Measurements from ENCODE around the gene SYT7.
"Not testable (repeated sequence)": the region's sequence is repeated elsewhere in the genome, so short reads cannot be mapped to it uniquely, and the experiment has no call there.

The SYT7 gene

DNA sequence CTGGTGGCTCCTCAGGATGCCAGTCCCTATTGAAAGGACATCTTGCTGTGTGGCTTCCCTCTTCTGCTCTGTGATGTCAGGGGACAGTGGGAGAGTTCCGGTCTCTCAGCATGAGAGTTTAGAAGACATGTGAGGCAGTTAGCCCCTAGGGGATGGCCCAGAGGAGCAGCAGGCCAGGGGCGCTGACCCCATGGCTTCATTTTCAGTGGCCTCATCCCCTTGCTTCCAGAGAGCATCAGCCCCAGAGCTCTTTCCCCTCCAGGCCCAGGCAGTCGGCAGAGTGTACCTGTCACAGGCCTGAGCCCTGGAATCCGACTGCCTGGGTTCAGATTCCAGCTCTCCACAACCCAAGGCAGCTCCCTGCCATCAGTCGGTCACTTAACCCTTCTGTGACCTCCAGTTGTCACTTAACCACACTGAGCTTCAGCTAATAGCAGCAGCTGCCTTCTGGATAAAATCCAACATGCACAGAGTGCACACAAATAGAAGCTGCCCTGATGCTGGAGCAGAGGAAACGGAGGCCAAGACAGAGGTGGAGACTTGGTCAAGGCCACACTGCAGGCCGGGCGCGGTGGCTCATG, 86.4 kb downstream of the SYT7 start:
- no peak for DNase-seq

DNA sequence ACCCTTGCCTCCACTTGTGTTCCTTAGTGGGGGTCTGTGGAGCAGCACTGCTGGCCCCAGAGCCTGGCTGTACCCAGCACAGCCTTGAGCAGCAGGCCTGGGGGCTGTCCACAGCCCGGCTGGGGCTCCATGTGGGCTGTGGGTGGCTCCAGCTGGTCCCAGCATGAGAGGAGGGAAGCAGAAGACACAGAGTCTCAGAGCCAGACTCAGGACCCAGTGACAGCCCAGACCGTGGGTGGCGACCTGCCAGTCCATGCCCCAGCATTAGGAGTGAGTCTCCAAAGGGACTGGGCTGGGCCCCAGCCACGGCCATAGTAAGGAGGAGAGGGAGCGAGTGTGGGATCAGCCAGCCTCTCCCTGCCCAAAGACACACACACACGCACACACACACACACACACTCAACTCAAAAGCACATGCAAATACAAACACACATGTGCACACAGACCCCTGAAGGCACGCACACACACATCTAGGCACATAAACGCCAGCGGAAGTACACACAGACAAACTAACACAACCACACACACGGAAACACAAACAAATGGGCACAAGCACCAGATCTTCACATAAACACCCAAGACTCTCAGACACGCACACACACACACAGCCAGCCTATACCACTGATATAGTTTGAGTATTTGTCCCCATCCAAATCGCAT, 89.0 kb downstream of the SYT7 start:
- DNase-seq = no peak

DNA sequence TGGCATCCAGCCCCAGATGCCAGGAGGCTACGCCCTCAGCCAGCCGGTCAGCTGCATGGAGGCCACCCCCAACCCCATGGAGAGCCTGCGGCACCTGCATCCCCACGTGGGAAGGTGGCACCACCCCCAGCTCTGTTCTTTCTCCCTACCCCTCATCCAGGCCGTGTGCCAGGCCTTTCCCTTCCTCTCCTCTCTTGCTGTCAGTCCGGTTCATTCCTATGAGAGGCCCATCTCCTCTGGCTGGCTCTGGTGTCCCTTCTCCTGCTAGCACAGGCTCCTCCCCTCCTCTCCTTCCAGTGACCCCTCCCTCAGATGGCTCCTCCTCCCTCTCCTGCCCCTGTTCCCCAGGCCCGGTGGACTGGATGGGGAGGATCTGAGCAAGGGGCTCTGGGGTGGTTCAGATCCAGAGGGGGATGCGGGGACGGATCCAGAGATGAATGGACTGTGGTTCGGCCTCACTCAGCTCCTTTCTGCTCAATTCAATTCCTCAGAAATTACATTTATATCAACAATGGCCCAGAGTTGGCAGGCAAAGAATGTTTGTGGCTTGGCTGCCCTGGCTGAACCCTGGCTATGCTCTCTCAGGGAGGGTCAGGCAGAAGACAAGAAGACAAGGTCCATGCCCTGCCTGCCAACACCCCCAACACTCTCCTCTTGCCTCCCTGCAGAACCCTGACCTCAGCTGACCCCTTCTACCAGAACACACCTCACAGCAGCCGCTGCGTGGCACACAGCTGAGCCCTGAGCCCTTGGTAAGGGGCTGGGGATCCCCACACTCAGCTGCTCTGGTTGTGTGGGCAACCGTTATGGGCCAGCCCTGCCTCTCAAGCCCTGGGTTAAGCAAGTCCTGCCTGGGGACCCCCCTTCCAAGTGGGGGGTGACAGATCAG, 90.8 kb downstream of the SYT7 start:
- no peak for DNase-seq

DNA sequence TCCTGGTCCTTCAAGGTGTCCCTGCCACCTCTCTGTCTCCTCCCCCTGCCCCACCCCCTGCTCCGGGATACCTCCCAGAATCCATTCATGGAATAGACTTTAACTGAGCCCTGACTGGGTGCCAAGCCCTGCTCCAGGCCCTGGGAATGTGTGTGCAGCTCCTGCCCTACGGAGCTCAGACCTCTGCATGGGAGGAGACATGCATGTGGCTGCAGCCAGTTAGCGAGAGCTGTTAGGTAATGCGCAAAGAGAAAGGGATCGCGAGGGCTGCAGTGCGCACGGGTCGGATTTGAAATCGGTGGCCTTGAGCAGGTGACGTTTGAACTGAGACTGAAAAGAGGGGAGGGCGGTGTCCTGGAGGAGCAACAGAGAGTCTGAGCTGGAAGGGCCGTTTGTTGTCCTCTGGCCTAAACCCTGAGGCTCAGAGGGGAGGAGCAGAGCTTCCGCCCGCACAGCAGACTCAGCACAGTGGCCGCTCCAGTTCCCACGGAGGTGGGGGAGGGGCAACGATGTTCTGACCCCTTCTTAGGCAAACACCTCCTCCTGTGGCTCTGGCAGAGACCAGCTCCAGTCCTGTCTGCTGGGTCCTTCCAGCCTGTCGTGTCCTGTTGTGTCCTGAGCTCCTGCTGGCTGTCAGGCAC, 92.1 kb downstream of the SYT7 start:
- DNase-seq = no peak

DNA sequence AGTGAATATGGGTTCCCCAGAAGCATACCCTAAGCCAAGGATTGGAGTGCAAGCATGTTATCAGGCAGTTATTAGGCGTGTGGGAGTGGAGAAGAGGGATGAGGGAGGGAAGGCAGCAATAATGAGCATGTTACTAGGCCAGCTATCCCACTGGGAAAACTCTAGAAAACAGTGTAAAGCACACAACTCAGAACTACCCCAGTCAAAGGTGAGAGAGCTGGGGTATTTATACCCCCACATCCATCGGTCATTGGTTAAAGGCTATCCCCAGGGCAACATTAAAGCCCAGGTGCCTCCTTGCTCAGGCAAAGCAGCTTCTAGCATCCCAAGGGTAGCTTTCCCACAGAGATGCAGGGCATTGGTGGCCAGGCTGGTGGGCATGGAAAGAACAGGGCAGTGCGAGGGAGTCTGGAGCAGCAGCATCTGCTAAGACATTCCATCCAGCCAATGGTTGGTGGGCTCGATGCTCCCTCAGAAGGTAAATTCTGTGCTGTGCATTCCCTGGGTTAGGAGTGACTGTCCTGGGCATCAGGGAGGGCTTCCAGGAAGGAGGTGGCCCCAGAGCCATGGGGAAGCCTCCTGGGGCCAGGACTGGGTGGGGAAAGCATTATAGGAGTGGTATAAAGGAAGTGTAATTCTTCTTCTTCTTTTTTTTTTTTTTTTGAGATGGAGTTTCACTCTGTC, 93.4 kb downstream of the SYT7 start:
- no peak for DNase-seq

DNA sequence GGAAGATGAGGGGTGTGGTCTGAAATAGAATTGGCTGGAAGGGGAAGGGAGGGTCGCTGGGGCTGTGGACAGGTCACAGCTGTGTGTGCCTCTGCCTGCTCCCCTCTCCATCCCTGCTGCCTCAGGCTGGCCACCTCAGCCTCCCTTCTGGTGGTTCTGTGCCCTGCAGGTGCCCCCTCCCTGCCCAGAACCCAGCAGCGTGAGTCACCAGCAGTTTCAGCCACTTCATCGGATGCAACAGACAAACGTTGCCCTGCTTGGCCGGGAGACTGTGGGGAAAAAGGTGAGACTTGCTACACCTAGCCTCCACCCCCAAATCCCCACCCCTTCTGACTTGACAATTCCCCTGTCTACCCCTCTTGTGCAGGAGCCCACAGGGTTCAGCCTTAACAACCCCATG, 94.1 kb downstream of the SYT7 start:
- DNase-seq = no peak

DNA sequence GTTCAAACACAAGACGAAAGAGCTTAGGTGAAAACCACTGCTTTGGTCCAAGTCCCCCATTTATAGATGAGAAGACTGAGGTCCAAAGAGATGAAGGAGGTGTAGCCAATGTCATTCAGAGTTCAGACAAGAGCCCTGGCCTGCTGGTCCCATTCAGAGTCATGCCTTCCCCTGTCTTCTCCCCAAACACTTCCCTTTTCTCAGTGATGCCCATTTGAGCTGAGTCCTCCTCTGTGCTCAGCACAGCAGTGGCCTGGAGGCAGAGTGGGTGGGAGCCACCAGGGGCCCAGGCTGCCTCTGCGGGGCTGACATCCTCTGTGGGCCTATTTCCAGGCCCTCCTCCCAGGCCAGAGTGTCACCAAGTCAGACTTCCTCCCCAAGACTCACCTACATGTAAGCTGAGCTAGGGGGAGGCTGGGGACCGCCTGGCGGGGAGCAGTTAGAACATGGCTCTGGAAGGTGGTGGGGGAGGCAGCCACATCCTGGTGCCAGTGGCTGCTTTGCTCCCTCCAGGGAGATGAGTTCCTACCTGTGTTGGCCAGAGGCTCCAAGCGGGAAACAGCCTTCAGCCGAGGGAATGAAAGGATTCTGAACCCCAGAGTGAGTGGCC, 94.8 kb downstream of the SYT7 start:
- DNase-seq = no peak

DNA sequence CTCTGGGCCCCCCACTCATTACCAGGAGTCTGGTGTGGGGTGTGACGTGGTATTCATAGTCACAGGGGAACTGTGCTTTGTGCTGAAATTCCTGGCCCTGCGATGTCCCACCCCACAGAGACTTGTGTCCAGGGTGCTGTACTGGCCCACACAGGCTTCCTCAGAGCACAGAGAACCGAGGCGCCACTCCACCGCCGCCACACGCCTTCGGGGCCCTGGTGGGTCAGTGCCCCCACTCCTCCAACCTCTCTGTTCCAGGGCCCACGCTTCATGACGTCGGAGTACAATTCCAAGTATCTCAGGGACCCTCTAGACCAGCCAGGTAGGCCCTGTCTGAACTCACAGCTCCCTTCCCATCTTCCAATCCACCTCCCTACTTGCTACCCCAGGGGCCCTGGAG, 95.8 kb downstream of the SYT7 start:
- no peak for DNase-seq

DNA sequence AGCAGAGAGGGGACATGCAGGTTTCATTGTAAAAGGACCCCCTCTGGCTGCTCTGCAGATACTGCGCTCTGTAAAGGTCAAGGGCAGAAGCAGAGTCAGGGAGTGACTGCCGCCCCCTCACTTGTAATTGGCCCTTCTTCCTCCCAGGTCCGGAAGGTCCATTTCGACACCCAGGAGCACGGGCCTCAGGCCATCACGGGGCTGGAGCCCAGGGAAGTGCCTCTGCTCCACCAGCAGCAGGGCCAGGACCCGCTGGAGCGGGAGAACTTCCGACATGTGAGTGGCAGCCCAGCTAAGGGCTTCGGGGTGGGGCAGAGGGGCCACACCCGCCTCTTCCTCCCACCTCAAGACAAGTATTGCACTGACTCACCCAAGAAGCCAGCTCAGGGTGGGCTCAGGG, 96.3 kb downstream of the SYT7 start:
- no peak for DNase-seq

DNA sequence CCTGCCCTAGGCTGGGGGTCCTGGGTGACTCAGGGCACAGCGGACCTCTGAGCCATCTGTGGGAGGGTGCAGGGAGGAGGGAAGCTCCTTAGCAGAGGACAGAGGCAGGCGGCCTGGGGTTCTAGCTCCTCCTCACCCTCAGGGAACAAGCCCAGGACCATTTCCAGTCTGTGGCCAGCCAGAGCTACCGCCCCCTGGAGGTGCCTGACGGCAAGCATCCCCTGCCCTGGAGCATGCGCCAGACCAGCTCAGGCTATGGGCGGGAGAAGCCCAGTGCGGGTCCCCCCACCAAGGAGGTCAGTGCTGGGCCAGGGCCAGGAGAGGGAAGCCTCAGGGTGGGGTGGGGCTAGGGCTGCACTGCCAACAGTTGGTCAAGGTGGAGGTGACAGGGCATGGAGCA, 98.4 kb downstream of the SYT7 start:
- DNase-seq = peak; percentile 23

DNA sequence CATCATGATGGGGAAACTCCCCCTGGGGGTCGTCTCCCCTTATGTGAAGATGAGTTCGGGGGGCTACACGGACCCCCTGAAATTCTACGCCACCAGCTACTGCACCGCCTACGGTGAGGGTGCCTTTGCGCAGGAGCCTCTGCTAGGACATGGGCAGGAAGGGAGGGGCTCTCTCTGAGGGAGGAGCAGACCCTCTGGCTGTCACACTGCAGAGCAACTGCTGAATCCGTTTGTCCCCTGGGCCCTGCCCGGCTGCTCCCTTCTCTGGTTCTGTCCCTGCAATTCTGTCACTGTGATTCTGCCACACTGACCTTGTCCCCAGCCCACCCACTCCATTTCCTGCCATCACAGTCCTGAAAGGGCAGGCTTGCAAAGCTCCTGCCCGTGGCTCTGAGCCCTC, 99.1 kb downstream of the SYT7 start:
- no peak for DNase-seq

DNA sequence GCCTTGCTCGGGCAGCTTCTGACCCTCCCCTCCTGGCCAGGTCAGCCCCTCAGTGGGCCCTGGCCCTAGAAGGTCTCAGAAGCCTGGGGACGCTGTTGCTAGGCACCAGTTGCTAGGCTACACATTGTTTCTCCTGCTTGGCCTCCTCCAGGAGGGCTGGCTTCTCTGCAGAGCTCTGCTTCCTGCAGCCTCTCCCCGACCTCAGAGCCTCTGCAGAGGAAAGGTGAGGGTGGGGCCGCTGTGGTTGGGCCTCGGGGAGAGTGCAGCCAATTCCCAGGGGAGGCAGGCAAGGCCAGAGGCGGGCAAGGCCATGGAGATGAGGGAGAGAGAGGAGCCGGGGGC, 99.9 kb downstream of the SYT7 start:
- DNase-seq = no peak

DNA sequence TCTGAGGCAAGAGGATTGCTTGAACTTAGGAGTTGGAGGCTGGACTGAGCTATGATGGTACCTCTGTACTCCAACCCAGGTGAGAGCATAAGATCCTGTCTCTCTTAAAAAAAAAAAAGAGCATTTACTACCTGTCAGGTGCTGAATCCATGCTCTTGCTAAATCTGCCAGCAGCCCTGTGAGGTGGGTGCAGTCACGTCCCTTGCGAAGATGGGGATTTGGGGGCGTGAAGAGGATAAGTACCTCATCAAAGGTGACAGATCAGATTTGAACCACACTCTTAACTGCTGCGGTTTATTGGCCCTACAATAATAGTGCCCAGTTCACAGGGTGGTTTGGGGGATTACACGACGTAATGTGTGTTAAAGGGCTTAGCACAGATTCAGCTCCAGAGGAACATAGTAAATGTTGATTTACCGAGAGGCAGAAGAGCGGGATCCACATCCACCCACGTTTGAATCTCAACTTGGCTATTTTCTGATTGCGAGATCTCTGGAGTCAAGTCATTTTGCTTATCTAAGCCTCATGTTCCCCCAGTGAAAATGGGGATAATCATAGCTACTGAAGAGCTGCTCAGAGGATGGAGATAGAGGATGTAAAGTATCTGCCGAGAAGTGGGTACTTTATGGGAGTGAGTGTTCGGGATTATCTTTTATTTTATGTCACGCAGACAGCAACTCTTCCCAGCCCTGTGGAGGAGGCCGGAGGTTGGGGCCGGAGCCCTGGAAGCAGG, 100.4 kb downstream of the SYT7 start:
- no peak for DNase-seq

DNA sequence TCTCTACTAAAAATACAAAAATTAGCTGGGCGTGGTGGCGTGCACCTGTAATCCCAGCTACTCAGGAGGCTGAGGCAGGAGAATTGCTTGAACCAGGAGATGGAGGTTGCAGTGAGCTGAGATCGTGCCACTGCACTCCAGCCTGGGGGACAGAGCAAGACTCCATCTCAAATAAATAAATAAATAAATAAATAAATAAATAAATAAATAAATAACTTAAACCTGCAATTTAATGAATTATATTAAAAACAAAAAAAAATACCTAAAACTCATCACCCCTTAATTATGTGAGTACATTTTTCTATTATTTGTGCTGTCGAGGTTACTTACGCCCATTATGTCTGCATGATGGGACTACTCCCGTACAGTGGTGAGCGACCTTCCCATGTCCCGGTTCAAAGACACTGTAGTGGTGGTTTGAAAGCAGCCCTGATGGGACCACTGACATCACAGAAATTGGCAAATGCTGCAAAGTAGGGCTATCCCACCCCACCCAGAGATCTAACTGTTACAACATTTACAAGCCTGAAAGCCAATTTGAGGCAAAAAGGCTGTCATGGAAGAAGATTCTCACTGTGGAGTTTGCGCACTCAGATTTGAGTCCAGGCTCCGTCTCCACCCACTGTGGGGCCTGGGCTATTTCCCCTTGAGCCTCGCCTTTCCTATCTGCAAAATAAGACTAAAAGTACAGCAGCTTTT, 101.4 kb downstream of the SYT7 start:
- DNase-seq = not testable (repeated sequence)

DNA sequence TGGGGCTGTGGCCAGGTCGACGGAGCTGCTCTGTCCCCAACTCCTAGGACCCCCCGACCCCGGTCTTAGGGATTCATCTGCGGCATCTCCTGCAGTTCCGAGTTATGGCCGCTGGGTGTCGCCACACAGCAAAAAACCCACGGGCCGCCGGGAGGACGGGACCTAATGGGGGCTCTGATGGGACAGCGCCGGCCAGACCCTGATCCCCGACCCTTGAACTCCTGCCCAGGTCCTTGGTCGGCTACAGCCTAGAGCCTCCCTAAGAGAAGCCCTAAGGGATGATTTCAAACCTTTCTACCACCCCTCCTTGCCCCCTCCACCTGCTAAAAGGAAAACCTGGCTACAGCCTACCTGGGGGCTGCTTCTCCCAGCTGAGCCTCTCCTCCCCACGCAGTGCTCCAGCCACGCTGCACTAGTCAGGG, 103.1 kb downstream of the SYT7 start:
- DNase-seq = peak; percentile 62

DNA sequence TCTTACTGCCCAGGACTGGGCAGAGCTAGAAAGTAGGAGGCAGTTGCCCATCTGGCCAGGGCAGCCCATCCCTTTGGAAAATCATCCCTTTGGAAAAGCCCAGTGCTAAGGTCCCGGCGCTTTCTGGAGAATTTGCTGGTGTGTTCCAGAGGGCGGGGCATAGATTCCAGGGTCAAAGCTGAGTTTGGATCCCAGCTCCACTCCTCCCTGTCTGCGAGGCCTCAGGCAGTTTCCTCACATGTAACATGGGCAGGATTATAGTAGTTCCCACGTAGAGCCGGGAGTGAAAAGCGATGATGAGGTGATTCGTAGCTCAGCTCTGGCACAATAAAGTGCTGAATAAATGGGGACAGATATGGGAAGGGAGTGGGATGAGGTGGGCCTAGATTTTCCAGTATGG, 103.8 kb downstream of the SYT7 start:
- DNase-seq = no peak

DNA sequence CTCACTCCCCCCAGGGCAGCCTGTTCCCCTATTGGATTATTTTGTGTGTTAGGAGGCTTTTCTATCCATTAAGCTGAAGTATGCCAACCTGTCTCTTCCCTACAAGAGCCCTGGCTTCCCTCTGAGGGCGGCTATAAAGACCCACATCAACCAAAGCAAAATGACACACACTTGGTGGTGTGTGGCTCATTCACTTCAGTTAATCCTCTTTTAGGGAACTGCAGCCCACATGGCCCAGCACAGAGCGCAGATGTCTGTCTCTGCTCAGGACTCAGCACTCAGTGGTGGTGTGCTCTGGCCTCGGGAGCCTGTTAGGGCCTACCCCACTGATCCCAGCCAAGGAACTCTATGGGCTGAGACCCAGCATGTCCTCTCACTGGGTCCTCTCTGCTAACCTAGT, 104.5 kb downstream of the SYT7 start:
- no peak for DNase-seq

DNA sequence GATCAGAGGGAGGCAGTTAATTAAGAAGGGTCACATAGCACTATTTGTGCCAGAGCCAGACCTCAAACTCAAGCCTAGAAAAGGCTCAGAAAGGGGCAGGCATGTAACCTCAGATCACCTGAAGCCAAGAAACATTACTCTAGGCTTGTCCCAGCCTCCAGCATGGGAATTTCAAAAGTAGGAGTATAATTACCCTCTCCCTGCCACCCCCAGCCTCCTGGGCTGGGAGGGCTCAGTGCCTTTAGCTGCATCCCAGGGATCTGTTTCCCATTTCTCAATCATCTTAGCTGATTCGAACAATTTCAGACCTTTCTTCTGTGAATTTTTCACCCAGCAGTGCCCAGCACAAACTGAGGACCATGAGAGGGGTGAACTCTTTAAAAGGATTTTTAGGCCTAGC, 105.4 kb downstream of the SYT7 start:
- no peak for DNase-seq

DNA sequence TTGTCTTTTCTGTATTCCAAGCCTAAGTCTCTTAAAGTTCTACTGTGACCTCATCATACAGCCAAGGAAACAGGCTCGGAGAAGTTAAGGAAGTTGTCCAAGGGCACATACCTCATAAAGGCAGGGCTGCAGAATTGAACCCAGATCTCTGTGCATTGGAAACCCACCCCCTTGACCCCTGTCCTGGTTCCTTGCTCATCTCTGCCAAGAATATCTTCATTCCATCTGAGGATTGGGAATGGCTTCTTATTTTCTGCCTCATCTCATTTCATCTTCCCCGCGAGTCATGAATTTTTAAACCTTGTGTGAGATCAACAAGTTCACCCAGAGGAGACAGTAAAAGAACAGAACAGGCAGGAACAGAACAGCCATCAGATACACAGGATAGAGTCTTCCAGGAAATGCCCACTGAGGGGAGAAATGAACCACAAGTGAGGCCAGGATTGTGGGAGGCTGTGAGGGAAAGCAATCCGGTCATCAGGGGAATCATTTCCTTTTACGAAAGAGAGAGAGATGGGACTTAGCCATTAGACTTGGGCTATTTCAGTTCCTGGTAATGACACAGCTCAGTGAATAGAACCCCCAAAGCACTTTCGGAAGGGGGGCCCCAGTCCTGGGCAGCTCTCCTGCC, 106.7 kb downstream of the SYT7 start:
- DNase-seq = no peak

DNA sequence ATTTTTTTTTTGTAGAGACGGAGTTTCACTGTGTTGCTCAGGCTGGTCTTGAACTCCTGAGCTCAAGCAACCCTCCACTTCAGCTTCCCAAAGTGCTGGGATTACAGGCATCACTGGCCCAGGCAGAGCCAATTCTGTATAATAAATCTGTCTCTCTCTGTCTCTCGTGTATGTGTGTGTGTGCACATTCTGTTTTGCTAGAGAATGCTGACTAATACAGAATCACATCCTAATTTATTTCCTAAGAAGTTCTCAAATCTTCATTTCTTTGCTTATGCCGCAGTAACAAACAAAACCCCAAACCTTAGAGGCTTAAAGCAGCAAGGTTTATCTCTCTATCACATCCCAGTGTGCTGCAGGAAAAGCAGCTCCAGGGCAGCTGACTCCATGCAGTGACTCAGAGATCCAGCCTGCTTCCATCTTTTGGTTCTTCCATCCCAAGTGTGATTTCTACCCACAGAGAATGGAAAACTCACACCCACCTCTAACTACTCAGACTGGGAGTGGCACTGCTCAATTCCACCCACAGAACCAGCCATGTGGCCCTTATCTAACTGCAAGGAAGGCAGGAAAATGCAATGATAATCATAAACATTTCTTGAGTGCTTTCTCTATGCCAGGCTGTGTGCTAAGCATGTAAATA, 107.4 kb downstream of the SYT7 start:
- no peak for DNase-seq

All from activated CD8-positive, alpha-beta memory T cell treated with anti-CD3 and anti-CD28 coated beads, Interleukin-2, amount 50 U/mL, for 4 hours (primary cell).